ENCODE data around the gene NOM1. TPM values are rescaled to one million over a fixed set of nuclear protein-coding genes. Genes with fewer than 3 reads are reported as not detected.

The NOM1 gene
- total RNA-seq, 1 donor from 2014 or later: 13.0 TPM

Other genes with a start within 250 kb of the NOM1 start
- 40.3 TPM for gene LMBR1, start 56.5 kb upstream of the NOM1 start, total RNA-seq
- gene MNX1, start 61.0 kb downstream of the NOM1 start, total RNA-seq: not detected
- gene UBE3C, start 189.2 kb downstream of the NOM1 start, total RNA-seq: 50.8 TPM